ENCODE measurements around the gene TMEM208.

TMEM208 gene

DNA sequence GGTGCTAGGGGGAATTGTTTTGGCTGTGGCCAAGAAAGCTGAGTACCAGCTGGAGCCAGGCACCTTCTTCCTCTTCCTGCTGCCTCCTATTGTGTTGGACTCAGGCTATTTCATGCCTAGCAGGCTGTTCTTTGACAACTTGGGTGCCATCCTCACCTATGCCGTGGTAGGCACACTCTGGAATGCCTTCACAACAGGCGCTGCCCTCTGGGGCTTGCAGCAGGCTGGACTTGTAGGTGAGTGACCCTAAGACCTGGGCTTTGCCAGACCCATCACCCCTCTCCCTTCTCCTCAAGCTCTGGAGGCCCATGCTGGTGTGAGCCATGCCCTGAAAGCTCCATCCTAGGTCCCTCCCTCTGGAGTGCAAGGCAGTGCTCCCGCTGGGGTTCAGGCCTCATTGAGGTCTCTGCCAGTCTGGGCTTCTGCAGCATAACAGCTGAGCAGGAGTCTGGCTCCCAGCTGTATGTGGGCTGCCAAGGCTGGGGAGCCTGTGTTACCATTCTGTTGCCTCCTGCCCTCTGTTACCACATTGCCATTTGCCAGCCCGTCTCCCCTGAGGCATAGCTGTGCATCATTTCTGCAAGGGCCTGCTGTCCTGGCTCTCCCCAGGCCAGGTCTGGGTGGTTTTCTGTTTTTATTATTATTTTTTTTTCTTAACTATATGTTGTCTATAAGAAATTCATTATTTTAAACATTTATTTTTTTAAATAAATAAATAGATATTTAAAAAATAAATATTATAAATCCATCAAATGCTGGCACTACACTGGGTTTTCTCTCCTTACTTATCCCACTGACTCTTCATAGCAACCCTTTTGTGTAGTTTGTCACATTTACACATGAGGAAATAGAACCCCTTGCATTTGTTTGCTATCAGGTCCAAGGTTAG lies 25.9 kb downstream of the TMEM208 start:
- DNase-seq: no peak

DNA sequence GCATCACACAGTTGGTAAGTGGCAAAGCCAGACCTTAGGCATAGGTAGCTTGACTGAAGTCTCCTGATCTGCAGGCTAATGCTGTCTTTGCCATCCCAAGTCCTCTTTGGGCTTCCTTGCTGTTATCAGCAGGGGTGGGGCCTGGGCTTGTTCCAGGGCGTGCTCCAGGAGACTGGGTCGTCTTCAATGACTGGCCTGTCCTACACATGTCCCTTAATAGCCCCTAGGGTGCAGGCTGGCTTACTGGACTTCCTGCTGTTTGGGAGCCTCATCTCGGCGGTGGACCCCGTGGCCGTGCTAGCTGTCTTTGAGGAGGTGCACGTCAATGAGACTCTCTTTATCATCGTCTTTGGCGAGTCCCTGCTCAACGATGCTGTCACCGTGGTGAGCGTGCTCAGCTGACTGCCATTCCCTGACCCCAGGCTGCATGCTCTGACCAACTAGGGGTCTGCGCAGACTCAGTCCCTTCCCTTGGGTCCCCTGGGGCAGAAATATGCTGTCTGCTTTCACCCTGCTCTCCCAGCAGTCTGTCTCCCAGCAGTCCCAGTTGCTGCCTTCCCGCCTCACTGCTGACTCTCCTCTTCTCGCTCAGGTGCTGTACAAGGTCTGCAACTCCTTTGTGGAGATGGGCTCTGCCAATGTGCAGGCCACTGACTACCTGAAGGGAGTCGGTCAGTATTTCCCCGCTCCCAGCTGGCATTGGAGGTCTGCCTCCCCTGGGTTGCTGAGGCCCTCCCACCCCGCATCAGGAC lies 28.0 kb downstream of the TMEM208 start:
- DNase-seq: no peak

DNA sequence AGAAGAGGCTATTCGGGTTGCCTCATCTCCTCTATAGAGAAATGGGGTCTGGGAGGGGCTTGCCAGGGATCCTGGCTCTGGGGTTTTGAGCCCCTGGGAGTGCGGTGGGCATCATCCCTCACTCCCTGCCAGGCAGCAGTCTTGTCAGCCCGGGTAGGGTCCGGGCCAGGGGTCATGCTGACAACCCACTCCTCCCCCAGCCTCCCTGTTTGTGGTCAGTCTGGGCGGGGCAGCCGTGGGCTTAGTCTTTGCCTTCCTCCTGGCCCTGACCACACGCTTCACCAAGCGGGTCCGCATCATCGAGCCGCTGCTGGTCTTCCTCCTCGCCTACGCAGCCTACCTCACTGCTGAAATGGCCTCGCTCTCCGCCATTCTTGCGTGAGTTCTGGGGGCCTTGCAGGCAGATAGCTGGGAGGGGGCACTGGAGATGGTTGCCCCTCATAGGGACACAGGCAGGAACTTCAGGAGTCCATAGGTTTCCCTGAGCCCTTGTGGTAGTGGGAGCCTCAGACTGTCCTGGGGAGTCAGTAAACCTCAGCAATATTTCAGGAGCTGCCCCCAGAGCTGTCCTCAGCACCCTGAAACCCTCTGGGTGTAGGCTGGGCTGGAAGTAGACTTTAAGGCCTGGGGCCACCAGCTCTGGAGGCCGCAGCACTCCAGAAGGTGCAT lies 28.8 kb downstream of the TMEM208 start:
- DNase-seq: no peak

DNA sequence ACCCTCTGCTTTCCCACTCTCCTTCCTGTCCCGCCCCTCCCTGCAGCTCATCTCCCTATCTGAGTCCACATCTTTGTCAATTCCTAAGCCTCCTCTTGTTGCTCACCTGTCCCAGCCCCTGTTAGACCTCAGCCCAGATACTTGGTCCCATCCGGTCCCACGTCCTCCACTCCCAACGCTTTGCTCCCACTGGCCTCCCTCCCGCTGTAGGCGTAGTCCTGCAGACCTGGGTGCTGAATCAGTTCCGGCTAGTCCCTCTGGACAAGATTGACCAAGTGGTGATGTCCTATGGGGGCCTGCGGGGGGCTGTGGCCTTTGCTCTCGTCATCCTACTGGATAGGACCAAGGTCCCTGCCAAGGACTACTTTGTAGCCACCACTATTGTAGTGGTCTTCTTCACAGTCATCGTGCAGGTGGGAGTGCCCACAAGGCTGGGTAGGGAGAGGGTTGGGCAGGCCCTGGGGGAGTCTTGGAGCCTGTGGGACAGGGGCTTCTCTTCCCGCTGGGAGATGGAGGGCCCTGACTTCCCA lies 29.8 kb downstream of the TMEM208 start:
- no peak for DNase-seq

DNA sequence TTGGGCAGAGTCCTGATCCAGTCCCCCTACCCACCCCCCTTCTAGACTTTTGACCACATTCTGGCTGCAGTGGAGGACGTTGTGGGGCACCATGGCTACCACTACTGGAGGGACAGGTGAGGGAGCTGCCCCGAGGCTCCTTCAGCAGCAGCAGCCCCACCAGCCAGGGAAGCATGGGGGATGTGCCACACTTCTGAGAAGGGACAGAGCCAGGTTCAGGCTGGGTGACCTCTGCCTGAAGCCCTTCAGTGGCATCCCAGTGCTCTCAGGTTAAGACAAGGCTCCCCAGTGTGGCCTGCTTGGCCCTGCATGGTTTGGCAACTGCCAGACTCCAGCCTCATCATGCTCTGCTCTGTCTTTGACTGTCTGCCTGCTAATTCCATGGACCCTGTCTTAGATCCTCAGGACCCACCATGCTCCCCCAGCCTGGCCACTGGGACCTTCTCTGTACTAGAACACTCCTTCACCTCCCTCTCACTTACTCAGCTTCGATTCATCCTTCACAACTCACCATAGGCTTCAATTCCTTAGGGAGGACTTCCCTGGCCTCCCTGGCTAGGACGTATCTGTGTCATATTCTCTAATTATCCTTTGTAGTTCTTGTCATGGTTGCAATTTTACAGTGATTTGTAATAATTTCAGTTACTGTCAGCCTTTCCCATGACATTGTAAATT lies 30.7 kb downstream of the TMEM208 start:
- DNase-seq: no peak

DNA sequence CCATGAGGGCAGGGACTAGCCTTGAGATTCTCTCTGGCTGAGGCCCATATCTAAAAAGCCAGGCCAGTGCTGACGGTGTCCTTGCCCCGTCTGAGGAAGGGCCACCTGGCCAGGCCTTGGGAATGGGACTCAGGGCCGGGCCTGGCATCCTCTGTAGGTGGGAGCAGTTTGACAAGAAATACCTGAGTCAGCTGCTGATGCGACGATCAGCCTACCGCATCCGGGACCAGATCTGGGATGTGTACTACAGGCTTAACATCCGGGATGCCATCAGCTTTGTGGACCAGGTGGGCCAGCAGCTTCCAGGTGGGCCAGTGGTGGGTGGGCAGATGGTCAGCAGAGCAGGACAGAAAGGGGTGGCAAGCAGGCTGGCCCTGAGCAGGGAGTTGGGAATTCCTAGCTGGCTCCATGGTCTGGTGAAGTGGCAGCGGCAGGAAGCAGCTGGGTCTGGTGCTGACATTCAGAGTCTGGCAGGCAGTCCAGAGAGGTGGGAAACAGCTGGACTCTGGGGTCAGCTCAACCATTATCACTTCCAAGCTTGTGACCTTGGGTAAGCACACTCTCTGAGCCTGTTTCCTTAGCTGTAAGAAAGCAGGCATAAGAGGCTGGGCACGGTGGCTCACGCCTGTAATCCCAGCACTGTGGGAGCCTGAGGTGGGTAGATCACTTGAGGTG lies 31.4 kb downstream of the TMEM208 start:
- no peak for DNase-seq

DNA sequence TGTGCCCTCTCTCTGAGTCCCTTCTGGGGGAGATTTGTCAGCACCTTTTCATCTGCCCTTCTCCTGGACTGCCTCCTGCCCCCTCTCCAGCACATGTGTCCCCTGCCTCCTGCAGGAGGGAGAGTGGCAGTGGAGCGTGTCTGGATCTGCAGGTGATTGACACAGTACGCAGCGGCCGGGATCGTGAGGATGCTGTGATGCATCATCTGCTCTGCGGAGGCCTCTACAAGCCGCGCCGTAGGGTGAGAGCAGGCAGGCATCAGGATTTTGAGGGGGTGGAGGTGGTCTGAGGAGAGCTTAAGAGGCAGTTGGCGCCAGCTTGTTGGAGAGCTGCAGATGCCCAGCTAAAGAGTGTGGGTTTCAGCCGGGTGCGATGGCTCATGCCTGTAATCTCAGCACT lies 32.8 kb downstream of the TMEM208 start:
- DNase-seq: no peak

DNA sequence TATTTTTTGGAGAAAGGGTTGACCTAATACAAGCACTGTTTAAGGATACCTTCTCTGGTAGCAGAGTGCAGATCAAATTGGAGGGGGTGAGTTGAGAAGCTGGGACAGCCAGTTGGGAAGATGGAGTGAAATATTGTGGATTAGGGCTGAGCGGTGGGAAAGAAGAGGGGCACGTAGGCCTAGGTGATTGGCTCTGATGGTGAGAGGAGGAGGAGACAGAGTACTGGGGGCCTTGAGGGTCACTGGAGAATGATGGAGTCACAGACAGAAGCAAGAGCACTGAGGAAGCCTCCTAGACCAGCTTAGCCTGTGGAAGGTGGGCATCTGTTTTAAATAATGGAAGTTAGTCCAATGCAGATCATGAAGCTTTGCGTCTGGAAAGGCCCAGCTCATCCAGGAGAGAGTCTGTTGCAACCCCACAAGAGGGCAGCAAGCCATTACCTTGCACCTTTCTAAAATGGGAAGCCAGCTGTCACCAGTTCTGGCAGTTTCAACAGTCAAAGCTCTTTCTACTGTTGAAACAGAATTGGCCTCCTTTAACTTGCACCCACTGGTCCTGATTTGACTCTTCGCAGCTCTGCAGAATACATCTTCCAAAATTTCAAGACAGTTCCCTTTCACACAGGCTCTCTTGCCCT lies 33.6 kb downstream of the TMEM208 start:
- no peak for DNase-seq

DNA sequence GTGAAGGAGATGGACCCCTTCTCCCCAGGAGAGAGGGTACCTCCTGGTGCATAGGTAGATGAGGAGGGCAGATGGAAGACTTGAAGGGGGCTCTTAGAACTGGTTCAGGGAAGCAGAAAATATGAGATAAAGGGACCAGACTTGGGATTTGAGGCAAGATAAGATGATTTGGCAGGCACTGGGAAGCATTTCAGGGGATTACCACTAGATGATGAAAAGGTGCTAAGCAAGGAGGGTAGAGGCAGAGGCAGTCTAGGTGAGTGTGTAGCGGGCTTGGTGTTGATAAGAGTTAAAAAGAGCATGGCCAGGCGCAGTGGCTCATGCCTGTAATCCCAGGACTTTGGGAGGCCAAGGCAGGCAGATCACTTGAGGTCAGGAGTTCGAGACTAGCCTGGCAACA lies 36.3 kb downstream of the TMEM208 start:
- DNase-seq: no peak

DNA sequence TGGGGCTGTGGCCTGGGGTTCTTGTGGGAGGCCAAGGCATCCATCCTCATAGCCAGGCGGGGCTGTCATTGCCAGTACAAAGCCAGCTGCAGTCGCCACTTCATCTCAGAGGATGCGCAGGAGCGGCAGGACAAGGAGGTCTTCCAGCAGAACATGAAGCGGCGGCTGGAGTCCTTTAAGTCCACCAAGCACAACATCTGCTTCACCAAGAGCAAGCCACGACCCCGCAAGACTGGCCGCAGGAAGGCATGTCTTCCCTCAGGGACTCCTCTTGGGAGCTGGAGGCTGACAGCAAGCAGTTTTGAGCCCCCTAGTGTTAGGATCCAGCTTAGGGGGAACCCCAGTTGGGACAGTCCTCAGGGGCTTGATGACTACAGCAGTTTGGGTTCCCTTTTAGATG lies 37.3 kb downstream of the TMEM208 start:
- no peak for DNase-seq

DNA sequence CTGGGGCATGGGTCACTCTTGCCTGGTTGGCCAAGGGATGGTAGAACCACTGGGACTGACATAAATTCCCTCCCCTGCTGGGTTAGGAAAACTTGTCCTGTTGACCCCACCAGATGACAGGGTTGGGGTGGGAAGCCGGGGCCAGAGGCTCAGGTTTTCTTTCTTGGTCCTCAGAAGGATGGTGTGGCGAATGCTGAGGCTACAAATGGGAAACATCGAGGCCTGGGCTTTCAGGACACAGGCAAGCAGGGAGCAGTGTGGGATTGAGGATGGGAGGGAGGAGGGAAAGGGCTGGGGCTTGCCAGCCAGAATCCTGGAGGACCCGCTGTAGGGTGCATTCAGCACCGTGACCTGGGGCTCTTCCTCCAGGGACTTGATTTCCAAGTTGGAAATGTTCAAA lies 37.9 kb downstream of the TMEM208 start:
- no peak for DNase-seq

DNA sequence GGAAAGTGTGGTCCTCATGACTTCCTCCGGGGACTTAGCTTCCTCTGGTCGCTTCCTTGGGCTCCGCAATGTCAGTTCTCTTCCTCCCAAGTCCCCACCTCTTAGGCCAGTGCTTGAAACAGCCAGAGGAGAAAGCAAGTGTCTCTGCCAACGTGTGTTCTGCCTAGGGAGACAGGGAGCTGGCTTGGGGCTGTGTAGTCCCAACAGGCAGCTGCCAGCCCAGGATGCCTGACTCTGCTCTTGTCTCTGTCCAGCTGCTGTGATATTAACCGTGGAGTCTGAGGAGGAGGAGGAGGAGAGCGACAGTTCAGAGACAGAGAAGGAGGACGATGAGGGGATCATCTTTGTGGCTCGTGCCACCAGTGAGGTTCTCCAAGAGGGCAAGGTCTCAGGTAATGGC lies 38.9 kb downstream of the TMEM208 start:
- DNase-seq: no peak

DNA sequence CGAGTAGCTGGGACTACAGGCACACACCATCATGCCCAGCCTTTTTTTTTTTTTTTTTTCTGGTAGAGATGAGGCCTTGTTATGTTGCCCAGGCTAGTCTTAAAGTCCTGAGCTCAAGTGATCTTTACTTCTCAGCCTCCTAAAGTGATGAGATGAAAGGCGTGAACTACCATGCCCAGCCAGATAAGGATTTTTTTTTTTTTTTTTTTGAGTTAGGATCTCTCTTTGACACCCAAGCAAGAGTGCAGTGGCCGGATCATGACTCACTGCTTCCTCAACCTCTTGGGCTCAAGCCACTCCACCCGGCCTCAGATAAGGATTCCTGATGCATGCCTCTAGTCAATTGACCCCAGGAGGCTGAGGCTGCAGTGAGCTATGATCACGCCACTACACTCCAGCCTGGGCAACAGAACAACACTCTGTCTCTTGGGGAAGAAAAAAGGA lies 41.2 kb downstream of the TMEM208 start:
- DNase-seq: no peak

DNA sequence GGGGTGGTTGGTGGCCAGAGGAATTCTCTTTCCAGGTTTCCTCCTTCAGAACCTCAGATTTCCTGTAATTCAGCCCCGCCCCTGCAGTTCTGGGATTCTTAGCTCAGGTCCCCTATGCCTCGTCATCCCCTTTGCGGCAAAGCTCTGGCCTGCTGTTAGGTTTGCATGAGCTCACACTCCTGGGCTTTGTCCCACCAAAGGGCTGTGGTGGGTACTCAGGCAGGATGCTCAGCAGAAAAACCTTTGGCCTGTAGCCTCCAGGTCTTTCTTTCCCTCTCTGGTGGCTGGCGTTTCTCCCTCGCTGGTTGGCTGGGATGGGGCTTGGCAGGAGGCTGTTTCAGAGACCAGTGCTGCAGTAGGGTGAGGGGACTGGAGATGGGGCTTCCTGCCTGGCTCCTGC lies 42.8 kb downstream of the TMEM208 start:
- DNase-seq: no peak

DNA sequence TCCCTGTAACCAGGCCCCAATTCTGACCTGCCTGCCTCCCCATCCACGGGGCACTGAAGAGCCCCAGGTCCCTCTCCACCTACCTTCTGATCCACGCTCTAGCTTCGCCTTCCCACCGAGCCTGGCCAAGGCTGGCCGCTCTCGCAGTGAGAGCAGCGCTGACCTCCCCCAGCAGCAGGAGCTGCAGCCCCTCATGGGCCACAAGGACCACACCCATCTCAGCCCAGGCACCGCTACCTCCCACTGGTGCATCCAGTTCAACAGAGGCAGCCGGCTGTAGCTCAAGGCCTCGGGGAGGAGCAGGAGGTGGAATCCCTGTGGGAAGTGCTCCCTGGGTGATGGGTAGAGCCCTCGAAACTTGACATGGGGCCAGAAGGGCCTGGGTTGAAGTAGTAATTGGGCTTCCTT lies 44.0 kb downstream of the TMEM208 start:
- DNase-seq: no peak

DNA sequence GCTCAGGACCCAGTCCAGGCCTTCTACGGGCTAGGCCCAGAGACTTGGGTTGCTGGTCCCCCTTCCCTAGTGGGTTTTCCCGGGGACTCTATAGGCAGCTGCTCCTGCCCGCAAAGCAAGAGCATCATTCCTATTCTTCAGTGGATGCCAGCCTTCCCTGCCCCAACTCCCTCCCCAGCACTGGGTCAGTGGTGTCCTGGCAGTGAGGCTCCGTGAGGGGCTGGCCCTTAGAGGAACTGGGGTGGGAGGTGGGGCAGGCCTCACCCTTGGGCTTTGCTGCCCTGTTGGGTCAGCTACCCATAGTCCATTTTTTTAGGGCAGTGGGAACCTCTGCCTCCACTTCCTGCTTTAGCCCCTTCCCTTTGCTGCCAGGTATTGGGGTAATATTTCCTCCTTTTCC lies 44.5 kb downstream of the TMEM208 start:
- no peak for DNase-seq

DNA sequence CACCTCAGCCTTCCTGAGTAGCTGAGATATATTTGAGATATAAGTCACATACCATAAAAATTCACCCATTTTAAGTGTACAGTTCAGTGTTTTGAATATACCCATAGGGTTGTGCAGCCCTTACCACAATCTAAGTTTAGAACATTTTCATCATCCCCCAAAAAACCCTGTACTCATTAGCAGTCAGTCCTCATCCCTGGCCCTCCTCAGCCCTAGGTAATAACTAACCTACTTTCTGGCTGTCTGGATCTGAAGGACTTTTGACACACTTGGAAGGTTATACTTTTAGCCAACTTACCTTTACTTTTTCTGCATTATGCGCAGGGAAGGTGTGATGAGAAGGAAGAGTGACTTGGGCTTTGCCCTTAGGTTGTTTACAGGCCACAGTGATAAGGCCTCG lies 48.4 kb downstream of the TMEM208 start:
- DNase-seq: no peak

DNA sequence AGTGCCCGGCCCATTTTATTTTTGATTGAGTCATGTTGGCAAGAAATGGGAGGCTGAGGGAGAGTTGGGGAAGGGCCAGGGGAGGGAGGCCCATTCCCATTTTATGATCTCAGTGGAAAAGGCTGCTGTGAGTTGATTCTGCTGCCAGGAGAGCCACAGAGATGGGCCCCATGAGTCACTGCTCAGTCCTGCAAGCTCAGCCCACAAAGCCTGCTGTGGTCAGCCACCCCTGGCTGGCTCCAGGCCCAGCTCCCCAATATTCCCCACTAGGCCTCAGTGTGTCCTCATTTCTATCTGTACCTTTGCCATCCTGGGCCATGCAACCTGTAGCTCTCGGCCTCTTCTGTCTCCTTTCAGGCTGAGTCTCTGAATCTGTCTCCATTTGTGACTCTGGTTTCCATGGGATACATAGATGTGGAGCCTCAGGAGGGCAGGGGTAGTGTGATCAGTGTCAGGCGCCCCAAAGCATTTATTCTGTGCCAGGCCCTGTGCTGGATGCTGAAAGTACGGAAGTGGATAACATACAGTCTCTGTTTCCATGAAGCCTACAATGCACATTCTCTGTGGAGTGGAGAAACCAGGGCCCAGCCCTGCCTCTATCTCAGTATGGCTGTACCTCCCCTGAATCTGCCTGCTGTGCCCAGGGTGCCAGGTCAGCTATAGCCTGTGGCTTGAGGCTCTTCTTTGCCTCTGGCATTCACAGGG lies 50.5 kb downstream of the TMEM208 start:
- DNase-seq: peak; percentile 80

DNA sequence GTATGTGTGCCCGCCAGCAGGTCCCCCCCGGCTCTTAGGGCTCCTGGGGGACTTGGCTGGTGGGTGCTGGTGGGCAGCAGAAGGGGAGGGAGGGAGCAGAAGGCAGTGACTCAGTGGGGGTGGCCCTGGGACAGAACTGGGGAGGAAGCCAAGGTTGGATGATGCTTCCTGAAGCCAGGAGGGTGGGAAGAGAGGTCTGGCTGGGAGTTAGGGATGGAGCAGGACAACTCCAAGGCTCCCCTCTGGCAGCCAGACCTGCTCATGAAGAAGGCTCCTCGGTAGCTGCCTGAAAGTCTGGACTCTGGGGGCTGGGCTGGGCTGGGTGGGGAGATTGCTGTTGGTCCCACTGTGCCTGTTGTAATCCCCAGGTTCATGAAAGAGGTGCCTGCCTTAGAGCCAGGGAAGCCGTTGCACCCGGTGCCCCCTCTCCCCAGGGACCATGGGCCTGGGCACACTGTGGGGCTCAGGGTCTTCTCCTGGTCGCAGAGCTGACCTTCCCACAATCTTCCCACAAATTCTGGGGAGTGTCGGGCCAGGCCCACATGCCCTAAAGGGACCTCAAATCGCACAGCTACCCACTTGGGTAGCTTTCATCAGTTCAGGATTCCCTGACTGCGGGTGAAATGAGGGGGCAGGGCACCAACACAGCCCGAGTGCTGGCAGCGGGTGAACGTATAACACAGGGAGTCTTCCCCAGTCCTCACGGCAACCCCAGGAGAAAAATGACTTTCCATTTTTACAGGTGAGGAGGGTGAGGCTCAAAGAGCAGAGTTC lies 51.3 kb downstream of the TMEM208 start:
- DNase-seq: peak; percentile 41

Measured in femur (tissue), 1 donor.